VCaP (cell line): ENCODE data around the gene TIAL1.

ENCODE experiments used
- H3K27ac ChIP-seq: fragments of 450-650 bp; 2 replicates; pipeline ENCODE4 v1.5.1; 2017
- TF ChIP-seq, protein P1 (sequence below): fragments of 450-650 bp; conservative IDR thresholded peaks from 2 replicates; pipeline ENCODE4 v1.5.1; 2017; ENCODE audit warnings: mild to moderate bottlenecking, moderate library complexity

TIAL1 gene

DNA sequence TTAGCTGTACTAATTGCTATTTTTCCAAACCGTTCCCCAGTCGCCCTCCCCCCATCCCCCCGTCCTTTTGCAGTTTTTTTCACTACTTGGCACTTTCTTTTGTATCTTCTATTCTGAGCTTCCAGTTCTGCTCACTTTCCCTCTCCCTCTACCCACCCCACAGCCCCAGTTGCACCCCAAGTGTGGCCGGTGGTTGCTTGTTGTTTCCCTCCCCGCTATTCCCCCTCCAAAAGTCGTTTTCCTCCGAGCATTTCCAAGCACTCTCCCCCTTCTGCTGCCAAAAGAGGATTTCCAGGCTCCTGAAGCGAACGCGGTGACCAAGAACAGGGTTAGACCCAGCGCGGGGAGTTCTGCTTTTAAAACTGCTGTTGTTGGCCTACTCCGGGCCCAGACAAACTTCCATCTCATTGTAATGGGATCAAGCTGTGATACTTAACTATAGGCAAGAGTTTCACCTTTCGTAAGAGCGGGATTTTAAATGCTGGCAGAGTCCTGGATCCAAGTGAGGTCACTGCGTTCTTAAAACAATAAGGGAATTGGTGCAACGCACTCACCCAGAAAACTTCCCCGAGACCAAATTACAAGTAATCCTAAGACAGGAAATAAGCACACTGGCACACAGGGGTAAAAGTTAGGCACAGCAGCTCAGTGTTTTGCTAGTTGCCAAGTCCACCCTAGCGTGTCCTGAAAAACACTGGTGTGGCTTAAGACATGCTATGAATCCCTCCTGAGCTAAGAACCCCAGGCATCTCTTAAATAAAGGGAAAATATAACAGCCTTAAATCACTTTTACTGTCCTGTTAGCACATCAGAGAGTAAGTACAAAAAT, 52.7 kb downstream of the TIAL1 start:
- peak overlapping the region; percentile 88; the same call in 1 of the 2 replicates for H3K27ac ChIP-seq

DNA sequence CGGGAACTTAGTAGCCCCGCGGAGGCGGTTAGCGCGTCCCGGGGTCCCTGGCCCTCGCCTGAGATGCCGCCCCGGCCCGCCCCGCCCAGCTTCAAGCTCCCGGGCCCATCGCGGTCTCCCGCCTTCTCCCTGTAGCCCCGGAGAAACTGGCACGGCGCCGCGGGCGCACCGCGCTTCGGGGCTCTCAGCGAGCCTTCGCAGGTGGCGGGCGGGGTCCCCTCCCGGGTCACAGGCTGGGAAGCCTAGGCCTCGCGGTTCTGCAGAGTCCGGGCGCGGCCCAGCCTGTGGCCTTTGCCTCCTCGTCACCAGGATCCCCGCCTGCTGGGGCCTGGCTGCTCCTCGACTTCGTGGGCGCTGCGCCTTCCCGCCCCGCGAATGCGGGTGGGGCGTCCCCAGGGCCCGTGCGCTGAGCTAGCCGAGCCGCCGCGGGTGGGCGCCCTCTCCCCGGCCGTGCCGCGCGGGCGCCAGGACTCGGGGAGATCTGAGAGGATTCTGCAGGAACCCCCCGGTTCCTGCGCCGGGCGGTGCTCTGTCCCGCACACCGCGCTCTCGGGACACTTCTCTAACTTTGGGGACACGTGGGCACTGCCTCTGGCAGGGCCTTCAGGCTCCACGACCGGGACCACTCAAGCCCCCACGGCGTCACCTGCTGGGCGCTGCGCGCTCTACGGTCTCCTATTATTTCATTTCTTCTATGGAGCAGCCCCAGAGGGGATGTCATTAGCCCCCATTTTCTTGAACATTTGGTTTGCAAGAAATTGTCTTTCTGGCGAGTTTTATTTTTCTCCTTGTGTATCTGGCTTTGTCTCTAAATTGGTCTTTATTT, 53.6 kb downstream of the TIAL1 start:
- peak overlapping the region; percentile 88 for H3K27ac ChIP-seq
- TF ChIP-seq, protein P1, sequence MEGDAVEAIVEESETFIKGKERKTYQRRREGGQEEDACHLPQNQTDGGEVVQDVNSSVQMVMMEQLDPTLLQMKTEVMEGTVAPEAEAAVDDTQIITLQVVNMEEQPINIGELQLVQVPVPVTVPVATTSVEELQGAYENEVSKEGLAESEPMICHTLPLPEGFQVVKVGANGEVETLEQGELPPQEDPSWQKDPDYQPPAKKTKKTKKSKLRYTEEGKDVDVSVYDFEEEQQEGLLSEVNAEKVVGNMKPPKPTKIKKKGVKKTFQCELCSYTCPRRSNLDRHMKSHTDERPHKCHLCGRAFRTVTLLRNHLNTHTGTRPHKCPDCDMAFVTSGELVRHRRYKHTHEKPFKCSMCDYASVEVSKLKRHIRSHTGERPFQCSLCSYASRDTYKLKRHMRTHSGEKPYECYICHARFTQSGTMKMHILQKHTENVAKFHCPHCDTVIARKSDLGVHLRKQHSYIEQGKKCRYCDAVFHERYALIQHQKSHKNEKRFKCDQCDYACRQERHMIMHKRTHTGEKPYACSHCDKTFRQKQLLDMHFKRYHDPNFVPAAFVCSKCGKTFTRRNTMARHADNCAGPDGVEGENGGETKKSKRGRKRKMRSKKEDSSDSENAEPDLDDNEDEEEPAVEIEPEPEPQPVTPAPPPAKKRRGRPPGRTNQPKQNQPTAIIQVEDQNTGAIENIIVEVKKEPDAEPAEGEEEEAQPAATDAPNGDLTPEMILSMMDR, result peak; percentile 74

More for the DNA sequence above, 52.7 kb downstream of the TIAL1 start:
- TF ChIP-seq, protein P1, result peak; percentile 27

DNA sequence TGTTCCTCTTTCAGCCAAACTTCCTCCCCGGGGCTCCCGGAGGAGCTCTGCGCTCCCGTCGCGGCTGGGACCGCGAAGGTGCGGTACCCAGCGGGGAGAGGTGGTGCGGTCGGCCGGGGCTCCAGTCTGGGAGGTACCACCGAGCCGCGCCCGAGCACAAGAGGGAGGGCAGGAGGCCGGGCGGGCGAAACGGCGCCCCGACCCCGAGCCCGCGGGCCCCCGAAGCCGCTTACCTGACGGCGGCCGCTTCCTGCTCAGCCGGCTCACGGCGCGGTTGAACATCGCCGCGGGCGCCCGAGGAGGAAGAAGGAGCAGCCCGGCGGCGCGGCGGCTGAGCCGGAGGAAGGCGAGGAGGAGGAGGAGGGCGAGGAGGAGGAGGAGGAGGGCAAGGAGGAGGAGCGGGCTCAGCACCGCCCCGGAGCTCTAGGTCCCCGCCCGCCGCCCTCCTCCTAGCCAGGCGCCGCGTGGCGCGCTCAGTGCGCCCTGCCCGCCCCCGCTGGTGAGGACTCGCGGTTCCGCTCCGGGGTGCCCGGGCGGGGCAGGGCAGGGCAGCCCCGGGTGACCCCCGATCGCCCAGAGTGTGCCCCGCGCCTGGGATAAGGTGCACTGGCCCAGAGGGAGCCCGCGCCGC, 54.3 kb downstream of the TIAL1 start, which contains the start of gene RGS10:
Gene RGS10, minus strand, starts transcription at position 363 of the 631 bp plus-strand sequence. Its CDS starts 81 bp downstream, at position 282.
- H3K27ac ChIP-seq, result peak within 1 kb of the TSS; percentile 88
- TF ChIP-seq, protein P1, result no peak

DNA sequence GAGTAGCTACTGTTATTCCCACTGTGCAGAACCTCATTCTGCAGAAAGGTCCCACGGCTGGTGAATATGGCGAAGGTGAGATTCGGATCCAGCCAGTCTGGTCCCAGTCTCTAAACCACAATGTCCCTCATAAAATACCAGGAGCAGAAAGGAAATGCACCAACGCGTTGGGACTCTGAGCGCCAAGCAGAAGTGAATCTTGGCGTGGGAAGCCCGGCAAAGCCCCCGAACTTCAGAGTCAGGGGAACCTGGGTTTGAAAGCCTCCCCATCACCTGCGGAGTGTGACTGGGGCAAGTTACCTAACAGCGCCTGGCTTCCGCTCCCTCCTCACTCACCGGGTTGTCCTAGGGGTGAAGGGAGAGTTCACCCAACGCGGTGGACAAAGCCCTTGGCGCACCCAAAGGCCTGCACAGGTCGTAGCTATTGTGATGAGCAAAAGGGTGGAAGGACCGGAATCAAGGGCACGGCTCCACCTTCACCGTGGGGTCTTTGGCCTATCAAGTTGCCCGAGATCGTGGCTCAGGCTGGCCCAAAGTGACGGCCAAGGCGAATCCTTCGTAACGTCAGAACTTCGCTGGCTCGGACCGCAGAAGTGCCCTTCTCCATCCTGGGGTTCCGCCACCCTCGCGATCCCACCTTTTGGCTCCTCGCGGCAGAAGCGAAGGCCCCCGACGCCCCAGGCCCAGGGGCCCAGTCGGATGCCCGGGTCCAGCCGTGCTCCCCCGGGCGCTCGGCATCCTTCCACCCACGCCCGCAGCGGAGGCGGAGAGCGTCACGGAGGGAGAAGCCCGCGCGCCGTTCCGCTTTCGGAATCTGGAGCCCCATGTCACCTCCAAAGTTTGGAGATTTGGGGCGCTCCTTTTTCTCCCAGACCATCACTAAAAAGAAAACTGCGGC, 55.1 kb downstream of the TIAL1 start:
- H3K27ac ChIP-seq, result peak overlapping the region; percentile 88
- TF ChIP-seq, protein P1, result no peak

DNA sequence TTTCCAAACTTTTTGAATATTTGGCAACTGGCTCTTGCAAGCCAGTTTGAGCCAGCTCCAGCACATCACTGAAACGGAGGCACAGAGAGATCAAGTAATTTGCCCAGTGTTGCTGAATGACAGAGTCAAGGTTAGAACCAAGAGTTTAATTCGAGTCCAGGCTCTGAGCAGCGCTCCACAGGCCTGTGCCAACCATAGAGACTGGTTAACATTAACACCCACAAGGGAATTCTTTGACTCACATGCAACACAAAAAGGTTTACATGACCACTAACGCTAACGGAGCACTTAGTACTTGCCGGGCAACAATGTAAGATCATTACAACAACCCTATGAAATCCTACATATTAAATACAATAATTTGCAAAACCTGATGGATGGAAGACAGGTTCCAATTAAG, 55.7 kb downstream of the TIAL1 start:
- H3K27ac ChIP-seq, result peak overlapping the region; percentile 88
- TF ChIP-seq, protein P1, result no peak

DNA sequence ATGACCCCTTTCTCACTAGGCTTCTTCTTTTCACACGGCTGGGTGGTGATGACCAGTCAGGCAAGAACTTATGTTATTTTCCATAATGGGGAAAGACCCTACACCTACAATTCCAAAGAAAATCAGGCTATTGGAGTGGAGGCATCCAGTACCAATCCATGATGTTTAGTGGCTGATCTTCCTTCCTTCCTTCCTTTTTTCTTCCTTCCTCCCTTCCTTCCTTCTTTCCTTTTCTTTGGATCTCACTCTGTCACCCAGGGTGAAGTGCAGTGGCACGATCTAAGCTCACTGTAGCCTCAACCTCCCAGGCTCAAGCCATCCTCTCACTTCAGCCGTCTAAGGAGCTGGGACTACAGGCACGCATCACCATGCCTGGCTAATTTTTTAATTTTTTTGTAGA, 56.7 kb downstream of the TIAL1 start:
- TF ChIP-seq, protein P1, result no peak
- peak overlapping the region; percentile 88 for H3K27ac ChIP-seq
